Esophagus squamous epithelium (tissue), 5 donors: Measurements from ENCODE around the gene IL22RA1. TPM values are rescaled to one million over a fixed set of nuclear protein-coding genes. Genes with fewer than 3 reads are reported as not detected.

Experiments
- DNase-seq: peaks from one replicate; lab custom pipeline; 2025; lab: John Stamatoyannopoulos, UW
- H3K27ac ChIP-seq, 4 donors: fragments of 200-600 bp; sonication (generic); one replicate each; pipeline ENCODE4 v1.5.1; 2016 to 2019; ENCODE audit warnings: mild to moderate bottlenecking in 1 of 4
- H3K27me3 ChIP-seq, 4 donors: fragments of 200-600 bp; sonication (generic); 1 replicate in 3 of 4; 2 replicates in 1 of 4; pipeline versions ENCODE4 v1.5.1 to v1.6.0; 2017 to 2021; ENCODE audit warnings: antibody characterized with exemption in 1 of 4
- H3K36me3 ChIP-seq, 3 donors: fragments of 200-600 bp; sonication (generic); one replicate each; pipeline ENCODE4 v1.5.1; 2016 to 2019
- H3K4me1 ChIP-seq, 3 donors: fragments of 200-600 bp; sonication (generic); one replicate each; pipeline ENCODE4 v1.5.1; 2017 to 2019
- H3K4me3 ChIP-seq, 4 donors: fragments of 200-600 bp; sonication (generic); 1 replicate in 3 of 4; 2 replicates in 1 of 4; pipeline ENCODE4 v1.5.1; 2016 to 2019; ENCODE audit warnings: mild to moderate bottlenecking in 2 of 4, moderate library complexity in 1 of 4
- H3K9me3 ChIP-seq, 3 donors: fragments of 200-600 bp; sonication (generic); one replicate each; pipeline ENCODE4 v1.5.1; 2016 to 2019
- CTCF ChIP-seq, 6 experiments: fragments of 450-650 bp in 4 of 6; fragments of 200-600 bp in 2 of 6; sonication (generic) in 2 of 6; IDR thresholded peaks; one replicate each; pipeline ENCODE4 v1.5.1; 2016 to 2019; ENCODE audit warnings: antibody characterized with exemption in 6 of 6, mild to moderate bottlenecking in 4 of 6, moderate library complexity in 4 of 6
- POLR2A ChIP-seq, 4 donors: fragments of 450-650 bp; IDR thresholded peaks; one replicate each; pipeline ENCODE4 v1.6.1; 2017; ENCODE audit warnings: antibody characterized with exemption in 4 of 4, mild to moderate bottlenecking in 4 of 4, moderate library complexity in 3 of 4
- WGBS, 2 donors: methylation state at CpG; one replicate each; pipeline ENCODE4 v1.1.5; 2018; 5-methylcytosine and 5-hydroxymethylcytosine counted together
- intact Hi-C: fragments of 100-400 bp; cut with DNase I; formaldehyde crosslinking; loops from one replicate; pipeline ENCODE4 v1.15.0; 2022
- total RNA-seq, 4 donors: library from RNA; depleted of rRNA; stranded (reverse); fragments of >200 nt; gene quantifications; one replicate each; pipeline ENCODE4 v1.1.0, GENCODE V29; 2016
- donor health status: DM: yes; HTN: yes; CAD: no.

IL22RA1 gene
- total RNA-seq, 4 donors from 2014 or later = 3.6 to 16.0 (median 10.5) TPM

GRCh38 chr1:24077278-24077978 lies 65.5 kb downstream of the IL22RA1 start:
- TF ChIP-seq CTCF (IDR thresholded peaks at IDR 0.05) = no peak
- TF ChIP-seq POLR2A (IDR thresholded peaks at IDR 0.05) = no peak
- Histone ChIP-seq H3K36me3 (no peaks in the 10 kb centered on the region), H3K27ac (no peak overlapping the region), H3K4me1 (no peaks in the 10 kb centered on the region), H3K4me3 (no peak overlapping the region), H3K9me3 (no peaks in the 10 kb centered on the region), H3K27me3 (no peaks in the 10 kb centered on the region)
- no peak for DNase-seq
- intact Hi-C loops = loop anchor here (10.0 kb wide), 1 partner anchor 87 kb away; no protein-coding TSS in a partner anchor
- WGBS, 2 donors = 85 to 91% methylated on average over 12 to 16 of the region's 16 CpGs

- Histone ChIP-seq H3K4me3 (no peak overlapping the region), H3K27ac (no peak overlapping the region), H3K36me3 (no peaks in the 10 kb centered on the region), H3K9me3 (no peaks in the 10 kb centered on the region), H3K4me1 (peaks cover 0 to 6% (median 3%) of the 10 kb centered on the region in 3 donors), H3K27me3 (no peaks in the 10 kb centered on the region)
- intact Hi-C loops = loop anchor here (10.0 kb wide), 1 partner anchor 89 kb away; no protein-coding TSS in a partner anchor
- DNase-seq = no peak
- 86 to 100% methylated on average over 3 to 5 of the region's 8 CpGs for WGBS, 2 donors
- TF ChIP-seq CTCF (IDR thresholded peaks at IDR 0.05) (no peak), POLR2A (IDR thresholded peaks at IDR 0.05) (no peak)
Observed at GRCh38 chr1:24075946-24076345, 67.0 kb downstream of the IL22RA1 start.

GRCh38 chr1:24075590-24075854 lies 67.4 kb downstream of the IL22RA1 start:
- intact Hi-C loops = loop anchor here (10.0 kb wide), 1 partner anchor 89 kb away; no protein-coding TSS in a partner anchor
- TF ChIP-seq POLR2A (IDR thresholded peaks at IDR 0.05) (no peak), CTCF (IDR thresholded peaks at IDR 0.05) (no peak)

GRCh38 chr1:24074817-24075589 lies 67.9 kb downstream of the IL22RA1 start:
- TF ChIP-seq CTCF (IDR thresholded peaks at IDR 0.05) (peak in 1 of 6 experiments; percentile 5), POLR2A (IDR thresholded peaks at IDR 0.05) (no peak)
- DNase-seq = no peak
- Histone ChIP-seq H3K27ac (no peak overlapping the region), H3K4me3 (no peak overlapping the region), H3K36me3 (no peaks in the 10 kb centered on the region), H3K27me3 (no peaks in the 10 kb centered on the region), H3K9me3 (no peaks in the 10 kb centered on the region), H3K4me1 (peaks cover 0 to 10% (median 8%) of the 10 kb centered on the region in 3 donors)
- 72 to 85% methylated on average over 11 to 14 of the region's 15 CpGs for WGBS, 2 donors
- intact Hi-C loops = loop anchor here (10.0 kb wide), 1 partner anchor 90 kb away; no protein-coding TSS in a partner anchor

More at GRCh38 chr1:24075590-24075854, 67.4 kb downstream of the IL22RA1 start:
- WGBS, 2 donors = 74 to 84% methylated on average over 4 of the region's 4 CpGs
- Histone ChIP-seq H3K27ac (no peak overlapping the region), H3K27me3 (no peaks in the 10 kb centered on the region), H3K4me3 (no peak overlapping the region), H3K9me3 (no peaks in the 10 kb centered on the region), H3K4me1 (peaks cover 0 to 10% (median 7%) of the 10 kb centered on the region in 3 donors), H3K36me3 (no peaks in the 10 kb centered on the region)
- no peak for DNase-seq

GRCh38 chr1:24074196-24074595 lies 68.7 kb downstream of the IL22RA1 start:
- Histone ChIP-seq H3K36me3 (no peaks in the 10 kb centered on the region), H3K9me3 (no peaks in the 10 kb centered on the region), H3K27me3 (no peaks in the 10 kb centered on the region), H3K27ac (no peak overlapping the region), H3K4me3 (no peak overlapping the region), H3K4me1 (peaks cover 0 to 10% (median 8%) of the 10 kb centered on the region in 3 donors)
- no peak for TF ChIP-seq POLR2A (IDR thresholded peaks at IDR 0.05)
- TF ChIP-seq CTCF (IDR thresholded peaks at IDR 0.05) = no peak
- DNase-seq = no peak
- 84% methylated on average over 3 of the region's 5 CpGs; no CpG with 5 or more reads in 1 of the 2 donors for WGBS, 2 donors
- intact Hi-C loops = loop anchor here (10.0 kb wide), 1 partner anchor 91 kb away; no protein-coding TSS in a partner anchor
